NB4 (cell line): ENCODE data around the gene PARD6G.

Source experiments
- CTCF ChIP-seq: IDR thresholded peaks from one replicate; pipeline ENCODE4 v1.5.1; 2012; ENCODE audit warnings: low read depth, low read length
- MYC ChIP-seq: IDR thresholded peaks from 2 replicates; pipeline ENCODE4 v1.6.1; 2011; ENCODE audit warnings: low read depth, low read length
- POLR2A ChIP-seq: IDR thresholded peaks from 2 replicates; pipeline ENCODE4 v1.6.1; 2011; ENCODE audit warnings: mild to moderate bottlenecking; ENCODE audit not compliant: insufficient read length; ENCODE audit errors: extremely low read depth

DNA sequence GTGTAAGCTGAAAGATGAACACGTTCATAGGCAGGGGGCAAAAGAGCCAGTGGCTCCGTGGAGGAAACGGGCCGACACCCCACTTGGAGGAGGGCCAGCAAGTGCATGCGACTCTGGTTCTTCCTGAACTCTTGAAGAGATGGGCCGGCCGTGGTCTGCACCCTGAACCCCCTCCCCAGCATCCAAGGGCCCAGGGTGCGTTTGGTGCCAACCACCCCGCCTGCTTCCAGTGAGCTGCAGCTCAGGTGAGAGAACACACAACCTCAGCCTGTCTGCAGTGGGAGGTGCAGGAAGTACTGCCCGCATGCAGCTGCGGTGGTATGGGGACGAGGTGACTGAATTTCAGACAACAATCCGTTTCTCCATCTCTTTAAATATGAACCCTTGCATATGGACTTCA lies 79.4 kb downstream of the PARD6G start:
- no peak for TF ChIP-seq CTCF
- no peak for TF ChIP-seq MYC
- no peak for TF ChIP-seq POLR2A
